ENCODE data around the gene COX5A.

The COX5A gene

GRCh38 chr15:74884428-74885223, 53.2 kb downstream of the COX5A start:
- Histone ChIP-seq H3K4me3 (no peak overlapping the region), H3K27ac (peak overlapping the region in 1 of 21 experiments; percentile 68)

GRCh38 chr15:74882528-74882927, 55.3 kb downstream of the COX5A start:
- Histone ChIP-seq H3K27ac (no peak overlapping the region), H3K4me3 (no peak overlapping the region)

GRCh38 chr15:74878273-74878672, 59.6 kb downstream of the COX5A start:
- H3K27ac ChIP-seq, result no peak overlapping the region
- no peak overlapping the region for H3K4me3 ChIP-seq

- Histone ChIP-seq H3K4me3 (peak overlapping the region; percentile 42 to 73 (median 62)), H3K27ac (peak overlapping the region; percentile 80 to 98 (median 93))
These were observed 64.0 kb downstream of the COX5A start for GRCh38 chr15:74873756-74874424.

DNA sequence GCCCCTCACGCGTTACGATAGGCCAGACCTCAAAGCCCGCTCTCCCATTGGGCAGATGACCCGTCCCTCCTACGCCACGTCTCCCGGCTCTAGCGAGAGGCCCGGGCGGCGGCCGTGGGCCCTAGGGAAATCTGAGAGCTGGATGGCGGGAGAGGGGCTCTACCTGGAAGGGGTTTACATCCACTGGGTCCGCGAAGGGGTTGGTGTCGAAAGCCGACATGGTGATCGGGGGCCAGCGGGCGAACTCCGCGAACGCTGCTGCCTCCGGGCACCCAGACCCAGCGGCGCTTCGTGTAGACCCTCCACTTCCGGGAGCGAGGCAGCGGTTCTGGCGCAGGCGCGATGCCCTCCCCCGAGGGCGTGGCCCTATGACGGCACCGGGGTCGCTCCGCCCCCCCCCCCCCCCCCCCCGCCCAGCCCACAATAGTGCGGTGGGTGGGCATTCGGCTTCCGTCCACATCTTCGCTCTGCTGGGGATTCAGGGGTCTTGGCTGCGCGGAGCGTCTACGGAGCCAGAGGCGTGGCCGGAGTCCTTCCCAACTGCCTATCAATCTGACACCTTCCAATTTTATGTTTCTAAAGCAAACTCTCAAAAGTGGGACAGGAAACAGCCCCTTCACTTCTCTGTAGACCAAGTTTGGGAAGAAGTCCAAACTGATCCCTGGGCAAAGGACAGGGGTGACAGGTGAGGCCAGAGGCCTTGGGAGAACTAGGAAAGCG, 64.7 kb downstream of the COX5A start, which contains the start of gene SCAMP2:
Gene SCAMP2, minus strand, starts transcription at position 330 of the 720 bp plus-strand sequence. Its CDS starts 110 bp downstream, at position 220.
- Histone ChIP-seq H3K4me3 (peak within 1 kb of the TSS; percentile 42 to 73 (median 62)), H3K27ac (peak within 1 kb of the TSS; percentile 80 to 98 (median 93))

DNA sequence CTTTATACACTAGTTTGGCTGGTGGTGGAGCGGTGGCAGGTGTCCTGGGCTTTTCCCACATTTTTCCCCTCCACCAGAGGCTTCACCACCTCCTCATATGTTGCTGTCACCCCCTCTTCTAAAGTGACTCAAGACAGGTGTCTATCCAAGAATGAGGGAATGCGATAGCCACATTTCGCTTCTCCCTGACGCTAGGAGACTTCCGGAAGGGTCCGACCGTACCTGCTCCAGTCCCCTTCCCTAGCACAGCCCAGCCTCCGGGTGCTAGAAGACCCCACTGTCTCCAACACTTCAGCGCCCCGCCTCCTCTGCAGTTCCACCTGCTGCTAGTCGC, 65.2 kb downstream of the COX5A start:
- Histone ChIP-seq H3K4me3 (peak overlapping the region; percentile 42 to 73 (median 62)), H3K27ac (peak overlapping the region; percentile 80 to 98 (median 93))

GRCh38 chr15:74870436-74871215, 67.2 kb downstream of the COX5A start:
- Histone ChIP-seq H3K27ac (peak overlapping the region in 20 of 21 experiments; percentile 12 to 98 (median 72)), H3K4me3 (no peak overlapping the region)

Measured in skin epidermis (tissue), 12 donors.